Central memory CD8-positive, alpha-beta T cell (primary cell): ENCODE data around the gene DHX58.

Source experiments
- ATAC-seq: fragments of 150-1000 bp; cut with Tn5 transposase; replicated peaks from 2 replicates; pipeline ENCODE4 v1.10.0; 2022; ENCODE audit warnings: mild to moderate bottlenecking, moderate FRiP score, moderate number of reproducible peaks; ENCODE audit not compliant: poor library complexity, severe bottlenecking; ENCODE audit errors: extremely low read depth
- DNase-seq, 2 donors: peaks; one replicate each; pipeline ENCODE4 v3.0.0; 2021; ENCODE audit warnings: low spot score in 2 of 2
- H3K27ac Mint-ChIP-seq: one replicate; pipeline ENCODE4 v1.8.0; 2022; ENCODE audit warnings: low read depth, mild to moderate bottlenecking, moderate library complexity, mixed read lengths
- H3K27me3 Mint-ChIP-seq: one replicate; pipeline ENCODE4 v1.8.0; 2022; ENCODE audit warnings: mixed read lengths
- H3K36me3 Mint-ChIP-seq: one replicate; pipeline ENCODE4 v1.8.0; 2022; ENCODE audit warnings: mild to moderate bottlenecking, moderate library complexity, mixed read lengths; ENCODE audit not compliant: insufficient read depth
- H3K4me1 Mint-ChIP-seq: one replicate; pipeline ENCODE4 v1.8.0; 2022; ENCODE audit warnings: mixed read lengths
- H3K4me3 Mint-ChIP-seq: one replicate; pipeline ENCODE4 v1.8.0; 2022; ENCODE audit warnings: mild to moderate bottlenecking, moderate library complexity, mixed read lengths
- H3K9me3 Mint-ChIP-seq: one replicate; pipeline ENCODE4 v1.8.0; 2022; ENCODE audit warnings: mixed read lengths

DHX58 gene

GRCh38 chr17:42060231-42060630, 52.3 kb downstream of the DHX58 start:
- H3K9me3 Mint-ChIP-seq = no peaks in the 10 kb centered on the region
- no peak for ATAC-seq

DNA sequence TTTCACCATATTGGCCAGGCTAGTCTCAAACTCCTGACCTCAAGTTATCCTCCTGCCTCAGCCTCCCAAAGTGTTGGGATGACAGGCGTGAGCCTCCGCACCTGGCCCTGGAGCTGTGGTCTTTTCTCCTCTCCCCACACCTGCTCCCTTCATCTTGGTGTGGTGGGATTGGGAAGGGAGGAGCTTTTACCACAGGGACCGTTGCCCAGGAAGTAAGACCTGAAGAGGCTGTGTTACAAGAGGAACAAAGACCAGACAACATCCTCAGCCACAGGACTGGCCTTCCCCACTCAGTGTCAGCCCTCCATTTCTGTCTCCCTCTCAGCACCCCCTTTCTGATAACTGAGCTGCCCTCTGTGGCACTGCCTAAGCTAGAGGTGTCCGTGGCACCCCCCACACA, 52.7 kb downstream of the DHX58 start:
- no peak for DNase-seq
- no peak for ATAC-seq
- Mint-ChIP-seq H3K27me3 (peaks cover 42% of the 10 kb centered on the region), H3K4me1 (peaks cover 6% of the 10 kb centered on the region), H3K36me3 (peaks cover 3% of the 10 kb centered on the region), H3K27ac (no peak overlapping the region), H3K4me3 (no peak overlapping the region), H3K9me3 (no peaks in the 10 kb centered on the region)

More at GRCh38 chr17:42060231-42060630, 52.3 kb downstream of the DHX58 start:
- no peak for DNase-seq
- H3K4me1 Mint-ChIP-seq = peaks cover 6% of the 10 kb centered on the region
- H3K27me3 Mint-ChIP-seq = peaks cover 38% of the 10 kb centered on the region
- H3K4me3 Mint-ChIP-seq = no peak overlapping the region
- peaks cover 3% of the 10 kb centered on the region for H3K36me3 Mint-ChIP-seq
- H3K27ac Mint-ChIP-seq = no peak overlapping the region

DNA sequence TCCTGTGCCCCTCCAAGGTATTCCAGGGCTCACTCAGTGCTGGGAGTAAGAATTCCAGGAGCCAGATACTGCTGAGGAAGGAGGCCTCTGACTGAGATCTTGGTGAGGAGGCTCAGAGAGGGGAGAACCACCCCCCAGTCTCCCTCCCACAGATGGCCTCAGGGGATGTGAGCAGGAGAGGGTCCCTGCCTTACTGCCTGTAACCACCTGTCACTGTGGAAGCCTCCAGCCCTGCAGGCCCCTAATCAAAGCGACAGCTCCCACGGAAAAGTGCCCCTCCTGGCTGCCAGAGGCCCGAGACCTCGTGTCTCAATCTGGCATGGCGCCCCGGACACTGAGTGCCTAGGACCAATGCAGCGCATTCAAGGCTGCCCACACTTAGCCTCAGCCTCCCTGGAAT, 54.5 kb downstream of the DHX58 start:
- DNase-seq (no peak), ATAC-seq (no peak)
- H3K27me3 Mint-ChIP-seq = peaks cover 45% of the 10 kb centered on the region
- H3K4me1 Mint-ChIP-seq = no peaks in the 10 kb centered on the region
- no peak overlapping the region for H3K27ac Mint-ChIP-seq
- H3K36me3 Mint-ChIP-seq = no peaks in the 10 kb centered on the region
- H3K4me3 Mint-ChIP-seq = no peak overlapping the region
- H3K9me3 Mint-ChIP-seq = no peaks in the 10 kb centered on the region

GRCh38 chr17:42056635-42057034, 55.9 kb downstream of the DHX58 start:
- no peak for ATAC-seq
- H3K36me3 Mint-ChIP-seq = no peaks in the 10 kb centered on the region
- no peak overlapping the region for H3K27ac Mint-ChIP-seq

GRCh38 chr17:42055496-42055895, 57.0 kb downstream of the DHX58 start:
- DNase-seq (no peak), ATAC-seq (no peak)
- H3K36me3 Mint-ChIP-seq = no peaks in the 10 kb centered on the region
- H3K4me3 Mint-ChIP-seq = no peak overlapping the region
- H3K4me1 Mint-ChIP-seq = peaks cover 8% of the 10 kb centered on the region
- H3K27me3 Mint-ChIP-seq = peaks cover 58% of the 10 kb centered on the region
- no peak overlapping the region for H3K27ac Mint-ChIP-seq
- no peaks in the 10 kb centered on the region for H3K9me3 Mint-ChIP-seq

More at GRCh38 chr17:42056635-42057034, 55.9 kb downstream of the DHX58 start:
- DNase-seq = no peak
- Mint-ChIP-seq H3K9me3 (no peaks in the 10 kb centered on the region), H3K4me3 (no peak overlapping the region), H3K4me1 (no peaks in the 10 kb centered on the region), H3K27me3 (peaks cover 47% of the 10 kb centered on the region)

- no peak overlapping the region for H3K27ac Mint-ChIP-seq
- ATAC-seq = no peak
- H3K9me3 Mint-ChIP-seq = no peaks in the 10 kb centered on the region
- H3K4me3 Mint-ChIP-seq = no peak overlapping the region
- DNase-seq = no peak
- H3K4me1 Mint-ChIP-seq = peaks cover 8% of the 10 kb centered on the region
- peaks cover 58% of the 10 kb centered on the region for H3K27me3 Mint-ChIP-seq
- no peaks in the 10 kb centered on the region for H3K36me3 Mint-ChIP-seq
Measured at GRCh38 chr17:42055027-42055426, 57.5 kb downstream of the DHX58 start.

DNA sequence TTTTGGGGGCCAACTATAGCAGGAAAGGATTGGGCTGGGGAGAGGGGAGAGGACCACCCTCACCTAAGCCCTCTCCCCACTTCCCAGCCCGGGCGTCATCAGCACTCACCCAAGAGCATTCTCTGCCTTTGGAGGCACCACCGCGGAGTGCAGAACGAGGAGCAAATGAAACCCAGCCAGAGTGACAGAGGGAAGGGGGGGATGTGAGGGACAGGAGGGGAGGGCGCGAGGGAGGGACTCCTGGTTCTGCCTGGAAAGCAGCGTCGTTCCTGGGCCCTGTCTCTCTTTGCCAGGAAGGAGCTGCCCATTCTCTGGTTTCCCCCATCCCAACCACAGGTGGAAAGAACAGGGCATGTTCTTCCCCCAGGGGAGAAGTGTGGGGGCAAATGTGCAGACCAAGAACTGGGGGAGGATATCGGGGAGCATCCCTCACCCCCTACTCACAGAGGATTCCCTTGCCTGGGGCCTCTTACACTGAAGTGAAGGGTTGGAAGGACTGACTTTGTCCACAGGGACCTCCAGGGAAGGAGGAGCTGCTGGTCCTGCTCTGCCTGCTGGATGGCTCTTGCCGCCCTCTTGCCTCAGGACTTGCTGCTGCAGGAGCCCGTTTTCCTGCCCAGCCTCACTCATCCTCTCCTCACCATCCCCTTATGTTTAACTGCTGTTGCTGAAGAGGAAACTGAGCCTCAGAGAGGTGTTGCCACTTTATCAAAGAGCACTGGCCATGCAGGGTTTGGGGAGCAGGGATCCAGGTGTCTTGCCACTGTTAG, 58.6 kb downstream of the DHX58 start:
- no peak for DNase-seq
- no peak overlapping the region for H3K27ac Mint-ChIP-seq
- H3K27me3 Mint-ChIP-seq = peaks cover 65% of the 10 kb centered on the region
- H3K36me3 Mint-ChIP-seq = no peaks in the 10 kb centered on the region
- H3K4me1 Mint-ChIP-seq = peaks cover 8% of the 10 kb centered on the region
- H3K9me3 Mint-ChIP-seq = no peaks in the 10 kb centered on the region
- H3K4me3 Mint-ChIP-seq = no peak overlapping the region
- ATAC-seq = no peak

DNA sequence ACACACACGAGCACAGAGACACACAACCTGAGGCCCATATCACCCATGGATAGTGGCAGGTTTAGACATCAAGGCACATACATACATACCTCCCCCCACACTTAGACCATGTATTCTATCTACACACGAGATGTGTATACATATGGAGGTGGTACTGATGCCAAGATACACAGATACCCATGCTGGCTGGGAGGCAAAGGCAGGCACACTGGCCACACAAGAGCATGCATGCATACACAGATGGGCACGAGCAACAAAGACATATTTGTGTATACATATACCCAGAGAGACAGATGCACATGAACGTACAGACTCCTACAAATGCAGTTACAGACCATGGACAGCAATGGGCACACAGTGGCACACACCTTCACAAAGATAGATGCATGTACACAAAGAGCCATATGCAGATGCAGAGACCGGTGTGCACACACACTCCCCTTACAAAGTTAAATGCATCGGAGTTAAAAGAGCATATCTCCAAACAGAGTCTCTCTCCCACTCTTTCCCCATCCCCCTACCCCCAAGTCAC, 60.1 kb downstream of the DHX58 start:
- Mint-ChIP-seq H3K4me3 (no peak overlapping the region), H3K36me3 (no peaks in the 10 kb centered on the region), H3K27ac (no peak overlapping the region), H3K4me1 (peaks cover 8% of the 10 kb centered on the region), H3K27me3 (peaks cover 75% of the 10 kb centered on the region), H3K9me3 (no peaks in the 10 kb centered on the region)
- ATAC-seq = no peak
- DNase-seq = no peak

GRCh38 chr17:42051645-42052044, 60.9 kb downstream of the DHX58 start:
- peaks cover 75% of the 10 kb centered on the region for H3K27me3 Mint-ChIP-seq
- DNase-seq = no peak
- H3K9me3 Mint-ChIP-seq = no peaks in the 10 kb centered on the region
- no peak for ATAC-seq
- no peaks in the 10 kb centered on the region for H3K36me3 Mint-ChIP-seq
- H3K27ac Mint-ChIP-seq = no peak overlapping the region
- H3K4me3 Mint-ChIP-seq = peak overlapping the region; percentile 75
- peaks cover 8% of the 10 kb centered on the region for H3K4me1 Mint-ChIP-seq
